Upper lobe of left lung (tissue), 6 donors: ENCODE results near the gene ZNF865. TPM values are rescaled to one million over a fixed set of nuclear protein-coding genes. Genes with fewer than 3 reads are reported as not detected.
A peak's percentile ranks its signal among the peaks of the same experiment; 100 is the strongest.

Experiments
- ATAC-seq, 2 donors: fragments of 200-7000 bp; cut with Tn5 transposase; one replicate each; pipeline ENCODE4 v1.9.1; 2022; ENCODE audit warnings: mild to moderate bottlenecking in 2 of 2, moderate library complexity in 2 of 2; ENCODE audit not compliant: low FRiP score in 2 of 2
- DNase-seq, 2 donors: peaks; one replicate each; pipeline ENCODE4 v3.0.0-alpha.2; 2019 to 2020
- H3K27ac ChIP-seq, 4 donors: fragments of 200-600 bp; sonication (generic); one replicate each; pipeline ENCODE4 v1.5.1; 2016 to 2019
- H3K27me3 ChIP-seq, 4 donors: fragments of 200-600 bp; sonication (generic); one replicate each; pipeline ENCODE4 v1.5.1; 2017 to 2019
- H3K36me3 ChIP-seq, 4 donors: fragments of 200-600 bp; sonication (generic); one replicate each; pipeline ENCODE4 v1.5.1; 2016 to 2019
- H3K4me1 ChIP-seq, 4 donors: fragments of 200-600 bp; sonication (generic); one replicate each; pipeline ENCODE4 v1.5.1; 2018 to 2019
- H3K4me3 ChIP-seq, 4 donors: fragments of 200-600 bp; sonication (generic); one replicate each; pipeline ENCODE4 v1.5.1; 2017 to 2019; ENCODE audit warnings: mild to moderate bottlenecking in 2 of 4, moderate library complexity in 1 of 4
- H3K9me3 ChIP-seq, 4 donors: fragments of 200-600 bp; sonication (generic); one replicate each; pipeline ENCODE4 v1.5.1; 2018 to 2019
- EP300 ChIP-seq, 4 donors: sonication (generic); formaldehyde crosslinking; IDR thresholded peaks; one replicate each; pipeline ENCODE4 v1.5.1; 2017; ENCODE audit warnings: antibody characterized with exemption in 4 of 4, control low read depth in 2 of 4
- POLR2A ChIP-seq, 4 donors: fragments of 450-650 bp; IDR thresholded peaks; one replicate each; pipeline ENCODE4 v1.5.1; 2016 to 2017; ENCODE audit warnings: antibody characterized with exemption in 4 of 4, mild to moderate bottlenecking in 2 of 4
- POLR2AphosphoS5 ChIP-seq, 2 donors: sonication (generic); formaldehyde crosslinking; IDR thresholded peaks; one replicate each; pipeline ENCODE4 v1.5.1; 2017; ENCODE audit warnings: antibody characterized with exemption in 2 of 2
- WGBS, 2 donors: methylation state at CpG; one replicate each; pipeline ENCODE4 v1.1.5; 2017 to 2018; 5-methylcytosine and 5-hydroxymethylcytosine counted together
- total RNA-seq, 6 donors: library from RNA; depleted of rRNA in 4 of 6; stranded (reverse); fragments of >200 nt in 4 of 6; gene quantifications; one replicate each; pipeline versions ENCODE4 v1.1.0 to v1.2.1, GENCODE V29; 2016 to 2021
- TF ChIP-seq, protein P1 (sequence below), 6 experiments: fragments of 450-650 bp in 4 of 6; fragments of 200-600 bp in 2 of 6; sonication (generic) in 2 of 6; IDR thresholded peaks; one replicate each; pipeline ENCODE4 v1.5.1; 2016 to 2019; ENCODE audit warnings: antibody characterized with exemption in 6 of 6
- donor health status: DM: no; HTN: no; CAD: no; lungs with moderate emphysema.
- donor health status: DM: no; HTN: yes; CAD: no; lungs with severe emphysema.

Gene ZNF865
- total RNA-seq, 6 donors from 2014 or later = 7.7 to 39.8 (median 20.6) TPM

DNA sequence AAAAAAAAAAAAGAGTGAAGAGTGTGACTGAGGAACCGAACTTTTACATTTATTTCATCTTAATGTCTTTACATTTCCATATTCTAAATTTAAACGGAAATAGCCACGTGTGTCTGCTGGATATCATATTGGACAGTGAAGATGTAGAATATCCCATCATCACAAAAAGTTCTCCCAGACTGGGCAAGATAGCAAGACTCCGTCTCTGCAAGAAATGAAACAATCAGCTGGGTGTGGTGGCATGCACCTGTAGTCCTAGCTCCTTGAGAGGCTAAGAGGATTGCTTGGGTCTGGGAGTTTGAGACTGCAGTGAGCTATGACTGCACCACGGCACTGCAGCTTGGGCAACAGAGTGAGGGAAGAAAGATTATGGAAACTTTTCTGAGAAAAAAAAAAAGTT lies 28.7 kb upstream of the ZNF865 start:
- DNase-seq (no peak), ATAC-seq (no peak)
- Histone ChIP-seq H3K27me3 (no peaks in the 10 kb centered on the region), H3K36me3 (peaks cover 3 to 27% (median 17%) of the 10 kb centered on the region in 4 donors), H3K9me3 (no peaks in the 10 kb centered on the region), H3K27ac (no peak overlapping the region), H3K4me3 (no peak overlapping the region), H3K4me1 (peaks cover 8 to 23% (median 13%) of the 10 kb centered on the region in 4 donors)
- WGBS, 2 donors = 88 to 94% methylated on average over 5 of the region's 5 CpGs
- TF ChIP-seq POLR2A (IDR thresholded peaks at IDR 0.05) = no peak
- TF ChIP-seq, protein P1, sequence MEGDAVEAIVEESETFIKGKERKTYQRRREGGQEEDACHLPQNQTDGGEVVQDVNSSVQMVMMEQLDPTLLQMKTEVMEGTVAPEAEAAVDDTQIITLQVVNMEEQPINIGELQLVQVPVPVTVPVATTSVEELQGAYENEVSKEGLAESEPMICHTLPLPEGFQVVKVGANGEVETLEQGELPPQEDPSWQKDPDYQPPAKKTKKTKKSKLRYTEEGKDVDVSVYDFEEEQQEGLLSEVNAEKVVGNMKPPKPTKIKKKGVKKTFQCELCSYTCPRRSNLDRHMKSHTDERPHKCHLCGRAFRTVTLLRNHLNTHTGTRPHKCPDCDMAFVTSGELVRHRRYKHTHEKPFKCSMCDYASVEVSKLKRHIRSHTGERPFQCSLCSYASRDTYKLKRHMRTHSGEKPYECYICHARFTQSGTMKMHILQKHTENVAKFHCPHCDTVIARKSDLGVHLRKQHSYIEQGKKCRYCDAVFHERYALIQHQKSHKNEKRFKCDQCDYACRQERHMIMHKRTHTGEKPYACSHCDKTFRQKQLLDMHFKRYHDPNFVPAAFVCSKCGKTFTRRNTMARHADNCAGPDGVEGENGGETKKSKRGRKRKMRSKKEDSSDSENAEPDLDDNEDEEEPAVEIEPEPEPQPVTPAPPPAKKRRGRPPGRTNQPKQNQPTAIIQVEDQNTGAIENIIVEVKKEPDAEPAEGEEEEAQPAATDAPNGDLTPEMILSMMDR (IDR thresholded peaks at IDR 0.05) = no peak
- no peak for TF ChIP-seq POLR2AphosphoS5 (IDR thresholded peaks at IDR 0.05)
- no peak for TF ChIP-seq EP300 (IDR thresholded peaks at IDR 0.05)

DNA sequence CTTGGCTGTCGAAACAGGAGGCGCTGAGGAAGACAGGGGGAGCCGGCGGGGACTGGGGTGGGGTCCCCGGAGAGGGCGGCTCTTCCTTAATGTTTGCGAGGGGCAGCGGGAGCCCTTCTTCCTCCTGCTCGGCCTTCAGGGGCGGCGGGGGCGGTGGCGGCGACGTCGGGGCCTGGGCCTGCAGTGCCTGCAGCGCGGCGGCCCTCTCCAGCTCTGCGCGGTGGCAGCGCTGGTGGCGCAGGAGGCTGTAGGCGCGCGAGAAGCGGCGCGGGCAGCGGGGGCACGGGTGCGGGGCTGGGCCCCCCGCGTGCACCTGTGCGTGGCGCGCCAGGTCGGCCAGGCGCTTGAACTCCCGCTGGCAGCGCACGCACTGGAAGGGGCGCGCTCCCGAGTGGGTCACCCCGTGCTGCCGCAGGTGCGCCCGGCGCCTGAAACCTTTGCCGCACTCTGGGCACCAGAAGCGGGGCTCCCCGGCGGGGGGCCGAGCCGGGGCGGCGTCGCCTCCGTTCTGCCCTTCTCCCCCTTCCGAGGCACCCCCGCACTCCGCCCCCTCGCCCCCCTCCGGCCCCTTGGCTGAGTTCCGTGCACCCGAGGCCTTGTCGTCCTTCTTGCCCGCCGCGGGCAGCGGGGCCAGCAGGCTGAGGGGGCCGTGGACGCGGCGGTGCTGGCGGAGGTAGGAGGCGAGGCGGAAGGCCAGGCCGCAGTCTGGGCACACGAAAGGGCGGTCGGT lies 27.3 kb upstream of the ZNF865 start:
- peaks cover 8 to 33% (median 17%) of the 10 kb centered on the region in 4 donors for H3K4me1 ChIP-seq
- H3K27ac ChIP-seq = no peak overlapping the region
- 96 to 97% methylated on average over 40 to 60 of the region's 83 CpGs for WGBS, 2 donors
- H3K4me3 ChIP-seq = no peak overlapping the region
- TF ChIP-seq POLR2AphosphoS5 (IDR thresholded peaks at IDR 0.05) = no peak
- no peak for TF ChIP-seq EP300 (IDR thresholded peaks at IDR 0.05)
- no peak for ATAC-seq
- no peaks in the 10 kb centered on the region for H3K9me3 ChIP-seq
- DNase-seq = peak in 1 of 2 donors; percentile 80
- H3K27me3 ChIP-seq = no peaks in the 10 kb centered on the region
- peaks cover 3 to 27% (median 17%) of the 10 kb centered on the region in 4 donors for H3K36me3 ChIP-seq

DNA sequence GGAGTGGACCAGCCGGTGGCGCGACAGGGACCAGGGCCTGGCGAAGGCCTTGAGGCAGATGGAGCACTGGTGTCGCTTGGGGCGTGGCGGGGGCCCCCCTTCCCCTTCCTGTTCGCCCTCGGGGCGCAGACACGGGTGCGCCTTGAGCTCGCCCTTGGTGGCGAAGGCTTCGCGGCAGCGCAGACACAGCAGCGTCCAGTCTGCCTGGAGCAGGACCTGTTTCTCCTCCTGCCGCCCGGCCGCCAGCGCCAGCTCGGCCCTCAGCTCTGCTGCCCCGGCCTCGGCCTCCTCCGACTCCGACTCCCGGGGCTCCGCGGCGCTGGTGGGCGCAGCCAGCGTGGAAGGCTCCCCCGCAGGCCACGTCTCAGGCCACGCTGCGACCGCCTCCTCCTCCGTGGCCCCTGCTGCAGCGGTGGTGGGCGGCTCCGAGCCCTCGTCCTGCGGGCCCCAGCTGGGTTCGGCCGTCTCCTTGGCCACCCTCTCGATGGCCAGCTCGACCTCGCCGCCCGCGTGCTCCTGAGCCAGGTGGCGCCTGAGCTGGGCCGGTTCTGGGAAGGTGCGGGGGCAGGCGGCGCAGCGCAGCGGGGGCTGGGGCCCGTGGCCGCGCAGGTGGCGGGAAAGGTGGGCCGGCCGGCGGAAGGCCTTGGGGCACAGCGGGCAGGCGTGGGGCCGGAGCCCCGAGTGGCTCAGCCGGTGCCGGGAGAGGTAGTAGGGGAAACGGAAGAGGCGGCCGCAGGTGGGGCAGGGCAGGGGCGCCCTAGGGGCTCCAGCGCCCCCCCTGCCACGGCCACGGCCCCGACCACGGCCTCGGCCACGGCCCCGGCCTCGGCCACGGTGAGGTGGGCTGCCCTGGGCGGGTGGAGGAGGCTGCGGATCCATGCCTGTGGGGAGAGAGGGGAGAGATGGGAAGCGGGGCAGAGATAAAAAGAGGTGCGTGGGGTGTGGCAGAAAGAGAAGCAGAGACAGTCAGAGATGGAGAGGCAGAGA lies 26.4 kb upstream of the ZNF865 start:
- 91 to 93% methylated on average over 46 to 84 of the region's 90 CpGs for WGBS, 2 donors
- Histone ChIP-seq H3K4me3 (peak overlapping the region in 3 of 4 donors; percentile 78 to 95 (median 88)), H3K4me1 (peaks cover 12 to 33% (median 19%) of the 10 kb centered on the region in 4 donors), H3K27me3 (no peaks in the 10 kb centered on the region), H3K27ac (peak overlapping the region in 2 of 4 donors; percentile 94 to 95), H3K36me3 (peaks cover 3 to 27% (median 17%) of the 10 kb centered on the region in 4 donors), H3K9me3 (no peaks in the 10 kb centered on the region)
- ATAC-seq = no peak
- peak in 1 of 2 donors; percentile 86 for DNase-seq
- TF ChIP-seq POLR2AphosphoS5 (IDR thresholded peaks at IDR 0.05) (no peak), EP300 (IDR thresholded peaks at IDR 0.05) (no peak), POLR2A (IDR thresholded peaks at IDR 0.05) (no peak)
- TF ChIP-seq, protein P1 (IDR thresholded peaks at IDR 0.05) = no peak

DNA sequence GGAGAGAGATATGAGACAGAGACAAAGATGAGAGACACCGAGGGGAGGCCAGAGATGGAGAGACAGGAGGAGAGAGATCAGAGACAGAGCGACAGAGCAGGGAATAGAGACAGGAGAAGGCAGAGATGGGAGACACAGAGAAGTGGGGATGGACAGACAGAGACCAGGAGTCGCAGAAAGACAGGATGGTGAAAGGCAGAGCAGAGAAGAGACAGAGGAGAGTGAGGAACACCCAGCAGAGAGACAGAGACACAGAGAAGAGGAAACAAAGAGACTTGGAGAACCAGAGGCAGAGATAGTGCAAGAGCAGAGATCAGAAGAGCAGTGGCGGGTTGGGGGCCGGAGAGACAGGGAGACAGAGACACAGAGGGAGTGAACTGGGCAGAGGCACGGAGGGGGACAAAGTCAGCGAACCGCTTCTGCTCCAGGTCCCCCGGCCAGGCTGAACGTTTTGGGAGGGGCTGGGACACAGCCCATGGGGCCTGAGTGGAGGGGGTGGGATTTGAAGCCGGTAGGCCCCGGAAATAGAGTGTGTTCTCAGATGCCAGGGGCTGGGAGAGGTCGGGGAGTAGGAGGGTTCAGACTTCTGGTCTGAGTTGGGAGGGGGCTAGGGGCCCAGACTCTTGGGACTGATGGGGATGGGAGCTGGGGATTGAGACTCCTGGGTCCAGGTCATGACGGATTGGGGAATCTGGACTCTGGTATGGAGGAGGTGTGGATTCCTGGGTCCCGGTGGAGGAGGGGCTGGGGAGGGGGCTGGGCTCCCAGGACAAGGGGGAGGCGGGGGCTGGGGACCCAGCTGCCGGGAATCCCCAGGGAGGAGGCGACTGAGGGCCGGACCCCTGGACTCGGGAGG lies 25.5 kb upstream of the ZNF865 start:
- TF ChIP-seq EP300 (IDR thresholded peaks at IDR 0.05) (no peak), POLR2AphosphoS5 (IDR thresholded peaks at IDR 0.05) (no peak), POLR2A (IDR thresholded peaks at IDR 0.05) (no peak)
- TF ChIP-seq, protein P1 (IDR thresholded peaks at IDR 0.05) = no peak
- H3K27me3 ChIP-seq = no peaks in the 10 kb centered on the region
- peaks cover 12 to 33% (median 19%) of the 10 kb centered on the region in 4 donors for H3K4me1 ChIP-seq
- DNase-seq (no peak), ATAC-seq (peak; percentile 6 to 61)
- H3K9me3 ChIP-seq = no peaks in the 10 kb centered on the region
- H3K4me3 ChIP-seq = peak overlapping the region; percentile 78 to 95 (median 90)
- peak overlapping the region; percentile 79 to 96 (median 94) for H3K27ac ChIP-seq
- 16 to 19% methylated on average over 16 to 20 of the region's 20 CpGs for WGBS, 2 donors
- H3K36me3 ChIP-seq = peaks cover 3 to 27% (median 17%) of the 10 kb centered on the region in 4 donors
